ENCODE results near the gene FAF1.

FAF1 gene

DNA sequence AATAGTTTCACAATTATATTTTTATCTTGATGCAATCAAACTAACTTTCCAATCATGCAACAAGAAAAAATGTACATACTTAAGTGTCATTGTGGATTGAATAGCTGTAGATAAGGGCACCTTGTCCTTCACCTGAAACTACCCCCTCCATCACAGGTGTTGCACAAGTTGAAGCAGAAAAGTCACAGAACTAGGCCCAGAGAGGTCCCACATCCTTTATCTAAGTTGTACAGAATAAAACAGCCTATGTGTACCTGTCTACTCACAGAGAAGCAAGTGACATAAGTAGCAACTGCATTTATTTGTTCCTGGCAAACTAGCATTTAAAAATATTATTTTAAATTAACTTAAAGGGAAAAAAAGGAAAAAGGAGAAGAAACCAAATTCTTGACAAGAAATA lies 256.8 kb downstream of the FAF1 start:
- ChIA-PET CTCF (interaction anchor here (0.7 kb wide), 1 partner anchor 80 kb away, joined by 3 read pairs; no protein-coding TSS in a partner anchor), POLR2A (interaction anchor here (0.6 to 1.4 kb wide), 2 partner anchors 274 to 348 kb away, joined by 3 read pairs; no protein-coding TSS in a partner anchor)
- TF ChIP-seq TARDBP (IDR thresholded peaks at IDR 0.05) = no peak
- TF ChIP-seq FOXK2 (IDR thresholded peaks at IDR 0.05) = no peak
- TF ChIP-seq ARNT (IDR thresholded peaks at IDR 0.05) = no peak
- no peak for TF ChIP-seq BHLHE40 (IDR thresholded peaks at IDR 0.05; ENCODE audit: borderline replicate concordance)
- no peak for TF ChIP-seq SUZ12 (IDR thresholded peaks at IDR 0.05)
- no peak for DNase-seq (ENCODE audit: extremely low spot score)

GRCh38 chr1:50702395-50702794 lies 257.7 kb downstream of the FAF1 start:
- POLR2A ChIA-PET = no interaction called here
- CTCF ChIA-PET = no interaction called here
- no peak for TF ChIP-seq ARNT (IDR thresholded peaks at IDR 0.05)
- TF ChIP-seq ELF4 (IDR thresholded peaks at IDR 0.05) = no peak
- no peak for TF ChIP-seq HDGF (IDR thresholded peaks at IDR 0.05; ENCODE audit: borderline replicate concordance)
- no peak for TF ChIP-seq CTBP1 (IDR thresholded peaks at IDR 0.05; ENCODE audit: borderline replicate concordance)
- TF ChIP-seq FOXK2 (IDR thresholded peaks at IDR 0.05) = no peak
- TF ChIP-seq FOXA1 (IDR thresholded peaks at IDR 0.05) = no peak
- no peak for TF ChIP-seq SP1 (IDR thresholded peaks at IDR 0.05)
- no peak for TF ChIP-seq NFRKB (IDR thresholded peaks at IDR 0.05)
- no peak for TF ChIP-seq SUZ12 (IDR thresholded peaks at IDR 0.05)
- TF ChIP-seq, protein P1, sequence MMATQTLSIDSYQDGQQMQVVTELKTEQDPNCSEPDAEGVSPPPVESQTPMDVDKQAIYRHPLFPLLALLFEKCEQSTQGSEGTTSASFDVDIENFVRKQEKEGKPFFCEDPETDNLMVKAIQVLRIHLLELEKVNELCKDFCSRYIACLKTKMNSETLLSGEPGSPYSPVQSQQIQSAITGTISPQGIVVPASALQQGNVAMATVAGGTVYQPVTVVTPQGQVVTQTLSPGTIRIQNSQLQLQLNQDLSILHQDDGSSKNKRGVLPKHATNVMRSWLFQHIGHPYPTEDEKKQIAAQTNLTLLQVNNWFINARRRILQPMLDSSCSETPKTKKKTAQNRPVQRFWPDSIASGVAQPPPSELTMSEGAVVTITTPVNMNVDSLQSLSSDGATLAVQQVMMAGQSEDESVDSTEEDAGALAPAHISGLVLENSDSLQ (IDR thresholded peaks at IDR 0.05) = no peak
- TF ChIP-seq LEF1 (IDR thresholded peaks at IDR 0.05; ENCODE audit: borderline replicate concordance) = no peak
- TF ChIP-seq L3MBTL2 (conservative IDR thresholded peaks at IDR 0.05) = no peak
- no peak for TF ChIP-seq FOXM1 (IDR thresholded peaks at IDR 0.05; ENCODE audit: borderline replicate concordance)
- no peak for DNase-seq (ENCODE audit: extremely low spot score)

DNA sequence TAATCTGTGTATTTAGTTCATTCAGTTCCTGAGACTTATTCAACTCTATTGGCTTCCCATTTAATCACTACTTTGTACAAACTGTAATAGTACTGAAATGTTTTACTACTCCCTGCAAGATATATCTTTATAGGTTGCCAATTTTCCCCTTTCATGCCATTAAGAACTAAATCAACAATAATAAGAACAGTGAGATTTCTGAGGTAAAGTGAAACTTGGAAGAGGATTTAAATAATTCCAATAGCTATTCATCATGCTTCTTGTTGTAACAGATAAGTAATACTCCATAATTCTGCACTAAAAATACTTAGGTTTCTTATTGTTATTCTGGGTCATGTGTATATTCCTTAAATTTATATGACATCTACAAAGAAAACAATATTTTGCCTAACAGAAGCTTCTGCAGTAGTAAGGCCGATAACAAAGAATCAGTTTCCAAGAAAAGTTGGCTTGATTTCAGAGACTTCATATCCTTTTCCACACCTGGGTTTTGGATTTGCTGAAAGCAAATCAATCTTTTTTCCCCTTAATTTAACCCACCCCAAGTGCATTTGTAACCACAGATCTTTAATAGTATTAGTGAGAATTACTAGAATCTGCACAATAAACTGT lies 258.3 kb downstream of the FAF1 start:
- TF ChIP-seq L3MBTL2 (conservative IDR thresholded peaks at IDR 0.05) (no peak), ZNF384 (IDR thresholded peaks at IDR 0.05) (no peak), NFRKB (IDR thresholded peaks at IDR 0.05) (no peak), FOXK2 (IDR thresholded peaks at IDR 0.05) (no peak), SUZ12 (IDR thresholded peaks at IDR 0.05) (no peak)
- CTCF ChIA-PET = no interaction called here
- DNase-seq (ENCODE audit: extremely low spot score) = no peak
- POLR2A ChIA-PET = no interaction called here

GRCh38 chr1:50700621-50701020 lies 259.4 kb downstream of the FAF1 start:
- POLR2A ChIA-PET = no interaction called here
- no peak for DNase-seq (ENCODE audit: extremely low spot score)
- TF ChIP-seq BHLHE40 (IDR thresholded peaks at IDR 0.05; ENCODE audit: borderline replicate concordance) (no peak), FOXA1 (IDR thresholded peaks at IDR 0.05) (no peak), CTBP1 (IDR thresholded peaks at IDR 0.05; ENCODE audit: borderline replicate concordance) (no peak), L3MBTL2 (conservative IDR thresholded peaks at IDR 0.05) (no peak), TARDBP (IDR thresholded peaks at IDR 0.05) (no peak), ELF4 (IDR thresholded peaks at IDR 0.05) (no peak), SP1 (IDR thresholded peaks at IDR 0.05) (no peak), HDGF (IDR thresholded peaks at IDR 0.05; ENCODE audit: borderline replicate concordance) (no peak), ARNT (IDR thresholded peaks at IDR 0.05) (no peak), FOXM1 (IDR thresholded peaks at IDR 0.05; ENCODE audit: borderline replicate concordance) (no peak), ZNF384 (IDR thresholded peaks at IDR 0.05) (no peak), NFRKB (IDR thresholded peaks at IDR 0.05) (no peak), LEF1 (IDR thresholded peaks at IDR 0.05; ENCODE audit: borderline replicate concordance) (no peak), SUZ12 (IDR thresholded peaks at IDR 0.05) (no peak), FOXK2 (IDR thresholded peaks at IDR 0.05) (no peak)
- TF ChIP-seq, protein P1 (IDR thresholded peaks at IDR 0.05) = no peak
- CTCF ChIA-PET = no interaction called here

DNA sequence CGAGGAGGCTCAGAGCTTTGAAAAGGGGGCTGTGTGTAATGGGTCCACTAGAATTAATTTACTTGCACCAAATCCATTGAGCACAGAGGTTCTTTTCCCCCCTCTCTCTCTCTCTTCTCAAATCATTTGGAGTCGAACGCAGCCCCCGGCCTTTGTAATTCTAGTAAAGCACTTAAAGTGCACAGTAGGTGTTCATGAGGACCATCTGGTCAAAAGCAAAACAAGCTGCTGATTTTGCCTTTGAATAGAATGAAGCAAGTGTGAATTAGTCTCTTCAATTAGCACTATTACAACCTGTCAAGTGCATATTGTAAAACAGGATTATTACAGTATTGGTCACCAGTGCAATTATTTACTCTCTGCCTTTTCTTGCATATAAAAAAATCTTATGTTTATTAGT lies 259.9 kb downstream of the FAF1 start:
- POLR2A ChIA-PET = no interaction called here
- CTCF ChIA-PET = no interaction called here

GRCh38 chr1:50699795-50700194 lies 260.3 kb downstream of the FAF1 start:
- no peak for DNase-seq (ENCODE audit: extremely low spot score)
- TF ChIP-seq ELF4 (IDR thresholded peaks at IDR 0.05) (no peak), FOXA1 (IDR thresholded peaks at IDR 0.05) (no peak), LEF1 (IDR thresholded peaks at IDR 0.05; ENCODE audit: borderline replicate concordance) (no peak), L3MBTL2 (conservative IDR thresholded peaks at IDR 0.05) (no peak), FOXM1 (IDR thresholded peaks at IDR 0.05; ENCODE audit: borderline replicate concordance) (no peak)
- CTCF ChIA-PET = no interaction called here
- POLR2A ChIA-PET = no interaction called here

More for the DNA sequence above, 259.9 kb downstream of the FAF1 start:
- no peak for DNase-seq (ENCODE audit: extremely low spot score)
- TF ChIP-seq FOXA1 (IDR thresholded peaks at IDR 0.05) (no peak), CTBP1 (IDR thresholded peaks at IDR 0.05; ENCODE audit: borderline replicate concordance) (no peak), TARDBP (IDR thresholded peaks at IDR 0.05) (no peak), L3MBTL2 (conservative IDR thresholded peaks at IDR 0.05) (no peak), HDGF (IDR thresholded peaks at IDR 0.05; ENCODE audit: borderline replicate concordance) (no peak), FOXM1 (IDR thresholded peaks at IDR 0.05; ENCODE audit: borderline replicate concordance) (no peak), NFRKB (IDR thresholded peaks at IDR 0.05) (no peak), BHLHE40 (IDR thresholded peaks at IDR 0.05; ENCODE audit: borderline replicate concordance) (no peak), FOXK2 (IDR thresholded peaks at IDR 0.05) (no peak), ARNT (IDR thresholded peaks at IDR 0.05) (no peak), SP1 (IDR thresholded peaks at IDR 0.05) (no peak), SUZ12 (IDR thresholded peaks at IDR 0.05) (no peak), ELF4 (IDR thresholded peaks at IDR 0.05) (no peak), LEF1 (IDR thresholded peaks at IDR 0.05; ENCODE audit: borderline replicate concordance) (no peak)
- TF ChIP-seq, protein P1 (IDR thresholded peaks at IDR 0.05) = no peak
